Left renal pelvis (tissue), 4 donors: Measurements from ENCODE around the gene TREML1. TPM values are rescaled to one million over a fixed set of nuclear protein-coding genes. Genes with fewer than 3 reads are reported as not detected.
"Not testable (repeated sequence)": the region's sequence is repeated elsewhere in the genome, so short reads cannot be mapped to it uniquely, and the experiment has no call there.

Experiments
- DNase-seq, 4 donors: peaks; one replicate each; pipeline ENCODE4 v3.0.0-alpha.2; 2013; ENCODE audit warnings: low read depth in 4 of 4, low spot score in 3 of 4
- polyA plus RNA-seq, 4 donors: library from polyadenylated mRNA; unstranded; fragments of 120-200 nt; gene quantifications; one replicate each; pipeline ENCODE4 v1.2.1, GENCODE V29; 2013; ENCODE audit not compliant: insufficient read length in 4 of 4

The TREML1 gene
- polyA plus RNA-seq, 4 donors, result 0.22 to 1.7 (median 0.70) TPM

GRCh38 chr6:41155132-41155805 is 1.1 kb upstream of the TREML1 start:
- no peak for DNase-seq

- no peak for DNase-seq
These were observed 696 bp downstream of the TREML1 start for GRCh38 chr6:41153451-41153850.

- no peak for DNase-seq
These were observed 3.5 kb downstream of the TREML1 start for GRCh38 chr6:41150671-41151070.

GRCh38 chr6:41147917-41148316 is 6.2 kb downstream of the TREML1 start:
- no peak for DNase-seq

GRCh38 chr6:41136911-41137310 is 17.2 kb downstream of the TREML1 start:
- no peak for DNase-seq

GRCh38 chr6:41135062-41135832 is 18.9 kb downstream of the TREML1 start:
- no peak for DNase-seq

GRCh38 chr6:41132254-41132653 is 21.9 kb downstream of the TREML1 start:
- DNase-seq, result no peak

- no peak for DNase-seq
These were observed 28.9 kb downstream of the TREML1 start for GRCh38 chr6:41125282-41125681.

- DNase-seq, result no peak
These were observed 31.2 kb downstream of the TREML1 start for GRCh38 chr6:41122918-41123317.

- DNase-seq, result no peak
These were observed 31.8 kb downstream of the TREML1 start for GRCh38 chr6:41122373-41122772.

- no peak for DNase-seq
These were observed 34.1 kb downstream of the TREML1 start for GRCh38 chr6:41120058-41120457.

GRCh38 chr6:41119508-41119907 is 34.6 kb downstream of the TREML1 start:
- no peak for DNase-seq

- not testable (repeated sequence) for DNase-seq
These were observed 39.1 kb downstream of the TREML1 start for GRCh38 chr6:41115027-41115426.

GRCh38 chr6:41111017-41111416 is 43.1 kb downstream of the TREML1 start:
- DNase-seq, result no peak

- no peak for DNase-seq
These were observed 50.3 kb downstream of the TREML1 start for GRCh38 chr6:41103847-41104246.

GRCh38 chr6:41100871-41101287 is 53.3 kb downstream of the TREML1 start:
- DNase-seq, result no peak

Other genes with a start within 250 kb of the TREML1 start
- gene UNC5CL, start 115.1 kb downstream of the TREML1 start, polyA plus RNA-seq, result 1 to 10 TPM; 1.1 to 8.5 (median 6.1) TPM
- gene TSPO2, start 111.9 kb downstream of the TREML1 start, polyA plus RNA-seq, result 1 to 10 TPM in 1 of 4 donors, under 1 TPM in 3; 0.39 to 2.1 (median 0.50) TPM
- gene APOBEC2, start 101.1 kb downstream of the TREML1 start, polyA plus RNA-seq, result under 1 TPM in 3 of 4 donors, not detected in 1; 0.32 to 0.73 (median 0.34) TPM
- gene OARD1, start 82.0 kb downstream of the TREML1 start, polyA plus RNA-seq, result 10 to 100 TPM; 26.4 to 68.5 (median 59.1) TPM
- gene NFYA, start 81.4 kb downstream of the TREML1 start, polyA plus RNA-seq, result 10 to 100 TPM; 44.9 to 53.8 (median 50.0) TPM
- 1 to 10 TPM in 1 of 4 donors, under 1 TPM in 3; 0.26 to 1.4 (median 0.42) TPM for gene TREM2, start 8.8 kb upstream of the TREML1 start, polyA plus RNA-seq
- under 1 TPM in 3 of 4 donors, not detected in 1; 0.12 to 0.41 (median 0.14) TPM for gene TREML2, start 46.8 kb upstream of the TREML1 start, polyA plus RNA-seq
- gene TREML4, start 74.0 kb upstream of the TREML1 start, polyA plus RNA-seq, result not detected
- 1 to 10 TPM in 1 of 4 donors, under 1 TPM in 2, not detected in 1; 0.29 to 1.3 (median 0.34) TPM for gene TREM1, start 132.3 kb upstream of the TREML1 start, polyA plus RNA-seq
- not detected for gene NCR2, start 181.3 kb upstream of the TREML1 start, polyA plus RNA-seq